Stimulated activated CD4-positive, alpha-beta T cell treated with anti-CD3 and anti-CD28 coated beads, Interleukin-4, amount 100 ng/mL, for 1 hour (primary cell): ENCODE results near the gene OR7C2.

Source experiments
- DNase-seq: peaks from one replicate; pipeline ENCODE4 v3.0.0-alpha.2; 2020

Gene OR7C2

GRCh38 chr19:14979476-14980255, 38.4 kb downstream of the OR7C2 start, which contains the start of gene SLC1A6:
Gene SLC1A6 (minus strand): TSS chr19:14979864. CDS start chr19:14972910, 6,954 bp downstream.
- no peak for DNase-seq

- no peak for DNase-seq
Observed at GRCh38 chr19:14985133-14985532, 43.8 kb downstream of the OR7C2 start.
